Ascending aorta (tissue), 2 donors: ENCODE results near the gene UMAD1. TPM values are rescaled to one million over a fixed set of nuclear protein-coding genes. Genes with fewer than 3 reads are reported as not detected.
A peak's percentile ranks its signal among the peaks of the same experiment; 100 is the strongest.

ENCODE experiments used
- DNase-seq, 2 donors: peaks; one replicate each; pipeline ENCODE4 v3.0.0-alpha.2; 2019; ENCODE audit warnings: low spot score in 2 of 2
- H3K27ac ChIP-seq, 2 donors: fragments of 200-600 bp; sonication (generic); one replicate each; pipeline ENCODE4 v1.5.1; 2016 to 2017; ENCODE audit warnings: mild to moderate bottlenecking in 1 of 2
- H3K27me3 ChIP-seq: fragments of 200-600 bp; sonication (generic); one replicate; pipeline ENCODE4 v1.5.1; 2017
- H3K36me3 ChIP-seq, 2 donors: fragments of 200-600 bp; sonication (generic); one replicate each; pipeline ENCODE4 v1.5.1; 2016
- H3K4me1 ChIP-seq, 2 donors: fragments of 200-600 bp; sonication (generic); one replicate each; pipeline ENCODE4 v1.5.1; 2016 to 2017; ENCODE audit warnings: mild to moderate bottlenecking in 1 of 2
- H3K4me3 ChIP-seq, 2 donors: fragments of 200-600 bp; sonication (generic); one replicate each; pipeline ENCODE4 v1.5.1; 2016 to 2017; ENCODE audit warnings: mild to moderate bottlenecking in 1 of 2
- H3K9me3 ChIP-seq, 2 donors: fragments of 200-600 bp; sonication (generic); one replicate each; pipeline ENCODE4 v1.5.1; 2016
- intact Hi-C: fragments of 100-400 bp; cut with DNase I; formaldehyde crosslinking; loops from one replicate; pipeline ENCODE4 v1.15.1; 2023
- total RNA-seq: library from RNA; depleted of rRNA; stranded (reverse); fragments of >200 nt; gene quantifications from one replicate; pipeline ENCODE4 v1.1.0, GENCODE V29; 2016
- TF ChIP-seq, protein P1 (sequence below), 3 experiments: fragments of 200-600 bp in 2 of 3; fragments of 450-650 bp in 1 of 3; sonication (generic) in 2 of 3; IDR thresholded peaks; one replicate each; pipeline ENCODE4 v1.5.1; 2016 to 2019; ENCODE audit warnings: antibody characterized with exemption in 3 of 3, mild to moderate bottlenecking in 1 of 3, moderate library complexity in 1 of 3

The UMAD1 gene
- total RNA-seq, 1 donor from 2014 or later, result 17.7 TPM

DNA sequence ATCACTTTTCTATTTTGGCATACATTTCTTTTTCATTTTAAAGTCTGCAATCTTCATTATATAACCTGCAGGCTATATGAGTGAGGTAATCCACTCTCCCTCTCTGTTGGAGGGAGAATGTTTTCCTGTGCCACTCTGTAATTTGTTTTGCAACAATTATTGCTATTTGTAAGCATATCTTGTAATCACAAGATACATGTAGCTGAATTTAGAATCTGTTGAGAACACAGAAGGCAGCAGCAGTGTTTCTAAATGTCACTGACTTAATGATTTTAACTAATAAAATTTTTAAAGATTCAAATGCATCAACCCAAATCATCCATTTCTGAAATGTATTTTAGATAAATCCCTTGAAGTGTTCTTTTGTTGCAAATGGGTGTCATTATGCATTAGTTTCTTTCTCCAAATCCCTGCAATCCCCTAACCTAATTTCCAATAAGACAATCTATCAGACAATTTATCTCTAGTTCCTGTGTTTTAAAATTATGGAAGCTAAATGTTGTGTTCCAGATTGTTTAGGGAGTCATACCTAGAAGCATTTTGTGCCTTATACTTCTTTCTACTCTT is 19.8 kb upstream of the UMAD1 start:
- no peak overlapping the region for H3K27ac ChIP-seq

DNA sequence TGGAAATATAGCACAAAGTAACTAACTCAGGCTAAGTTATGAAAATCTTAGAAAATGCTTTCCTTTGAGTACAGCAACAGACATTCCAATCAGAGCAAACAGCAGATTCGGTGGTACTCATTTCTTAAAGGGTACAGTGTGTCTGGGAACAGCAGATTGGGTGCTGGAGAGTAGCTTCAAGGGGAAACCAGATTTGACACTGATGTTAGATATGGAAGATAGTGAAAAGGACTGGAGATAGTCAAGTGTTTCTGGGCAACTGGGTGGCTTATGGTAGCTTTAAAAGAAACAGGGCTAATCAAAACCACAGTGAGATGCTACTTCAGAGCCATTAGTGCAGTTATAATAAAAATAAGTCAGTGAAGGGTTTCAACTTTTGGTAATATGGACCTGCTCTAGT is 12.1 kb upstream of the UMAD1 start:
- DNase-seq, result no peak
- Histone ChIP-seq H3K4me3 (no peak overlapping the region), H3K27me3 (no peaks in the 10 kb centered on the region), H3K9me3 (no peaks in the 10 kb centered on the region), H3K27ac (no peak overlapping the region), H3K36me3 (no peaks in the 10 kb centered on the region), H3K4me1 (no peaks in the 10 kb centered on the region)
- intact Hi-C loops, result no loop called here
- TF ChIP-seq, protein P1, sequence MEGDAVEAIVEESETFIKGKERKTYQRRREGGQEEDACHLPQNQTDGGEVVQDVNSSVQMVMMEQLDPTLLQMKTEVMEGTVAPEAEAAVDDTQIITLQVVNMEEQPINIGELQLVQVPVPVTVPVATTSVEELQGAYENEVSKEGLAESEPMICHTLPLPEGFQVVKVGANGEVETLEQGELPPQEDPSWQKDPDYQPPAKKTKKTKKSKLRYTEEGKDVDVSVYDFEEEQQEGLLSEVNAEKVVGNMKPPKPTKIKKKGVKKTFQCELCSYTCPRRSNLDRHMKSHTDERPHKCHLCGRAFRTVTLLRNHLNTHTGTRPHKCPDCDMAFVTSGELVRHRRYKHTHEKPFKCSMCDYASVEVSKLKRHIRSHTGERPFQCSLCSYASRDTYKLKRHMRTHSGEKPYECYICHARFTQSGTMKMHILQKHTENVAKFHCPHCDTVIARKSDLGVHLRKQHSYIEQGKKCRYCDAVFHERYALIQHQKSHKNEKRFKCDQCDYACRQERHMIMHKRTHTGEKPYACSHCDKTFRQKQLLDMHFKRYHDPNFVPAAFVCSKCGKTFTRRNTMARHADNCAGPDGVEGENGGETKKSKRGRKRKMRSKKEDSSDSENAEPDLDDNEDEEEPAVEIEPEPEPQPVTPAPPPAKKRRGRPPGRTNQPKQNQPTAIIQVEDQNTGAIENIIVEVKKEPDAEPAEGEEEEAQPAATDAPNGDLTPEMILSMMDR (IDR thresholded peaks at IDR 0.05), result no peak

More for the DNA sequence above, 19.8 kb upstream of the UMAD1 start:
- no peaks in the 10 kb centered on the region for H3K27me3 ChIP-seq
- no peak for DNase-seq
- no peaks in the 10 kb centered on the region for H3K9me3 ChIP-seq
- H3K4me3 ChIP-seq, result no peak overlapping the region
- TF ChIP-seq, protein P1 (IDR thresholded peaks at IDR 0.05), result no peak
- intact Hi-C loops, result no loop called here
- H3K36me3 ChIP-seq, result no peaks in the 10 kb centered on the region
- no peaks in the 10 kb centered on the region for H3K4me1 ChIP-seq

DNA sequence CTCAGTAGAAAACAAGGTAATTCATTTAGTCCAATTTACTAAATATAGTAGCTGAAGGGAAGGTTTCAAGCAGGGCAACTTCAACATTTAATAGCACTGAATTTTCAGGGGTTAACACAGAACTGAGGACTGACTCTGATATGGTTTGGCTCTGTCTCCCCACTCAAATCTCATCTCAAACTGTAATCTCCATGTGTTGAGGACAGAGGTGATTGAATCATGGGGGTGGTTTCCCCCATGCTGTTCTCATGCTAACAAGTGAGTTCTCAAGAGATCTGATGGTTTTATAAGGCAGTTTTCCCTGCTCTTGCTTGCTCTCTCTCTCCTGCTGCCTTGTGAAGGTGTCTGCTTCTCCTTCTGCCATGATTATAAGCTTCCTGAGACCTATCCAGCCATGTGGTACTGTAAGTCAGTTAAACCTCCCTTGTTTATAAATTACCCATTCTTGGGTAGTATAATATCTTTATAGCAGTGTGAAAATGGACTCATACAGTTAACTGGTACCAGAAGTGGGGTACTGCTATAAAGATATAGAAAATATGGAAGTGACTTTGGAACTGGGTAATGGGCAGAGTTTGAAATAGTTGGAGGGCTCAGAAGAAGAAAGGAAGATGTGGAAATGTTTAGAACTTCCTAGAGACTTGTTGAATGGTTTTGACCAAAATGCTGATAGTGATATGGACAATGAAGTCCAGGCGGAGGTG is 9.8 kb upstream of the UMAD1 start:
- Histone ChIP-seq H3K27ac (no peak overlapping the region), H3K27me3 (no peaks in the 10 kb centered on the region), H3K4me3 (no peak overlapping the region), H3K9me3 (no peaks in the 10 kb centered on the region), H3K36me3 (no peaks in the 10 kb centered on the region), H3K4me1 (no peaks in the 10 kb centered on the region)
- no peak for DNase-seq
- TF ChIP-seq, protein P1 (IDR thresholded peaks at IDR 0.05), result no peak
- intact Hi-C loops, result no loop called here

DNA sequence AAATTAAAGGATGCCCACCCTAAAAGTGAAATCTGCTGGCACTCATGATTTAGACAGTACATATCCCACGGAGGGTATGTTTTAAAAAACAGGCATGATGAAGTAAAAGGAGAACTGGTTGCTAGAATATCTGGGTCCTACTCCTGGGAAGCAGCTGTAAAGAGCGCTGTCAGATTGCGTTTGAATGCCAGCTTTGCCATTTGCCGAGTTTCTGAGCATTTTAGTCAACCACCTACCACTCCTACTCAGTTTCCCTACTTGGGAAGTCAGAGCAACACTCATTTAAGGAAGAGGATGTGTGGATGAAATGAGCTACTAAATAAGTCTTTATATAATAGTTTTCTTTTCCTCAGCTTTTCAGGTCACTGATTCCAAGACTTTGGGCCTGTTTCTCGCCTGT is 1.1 kb upstream of the UMAD1 start:
- TF ChIP-seq, protein P1 (IDR thresholded peaks at IDR 0.05), result no peak
- intact Hi-C loops, result no loop called here
- no peak for DNase-seq
- Histone ChIP-seq H3K9me3 (no peaks in the 10 kb centered on the region), H3K27me3 (no peaks in the 10 kb centered on the region), H3K36me3 (no peaks in the 10 kb centered on the region), H3K4me3 (peak overlapping the region; percentile 77 to 84), H3K4me1 (peaks cover 0 to 9% of the 10 kb centered on the region in 2 donors), H3K27ac (peak overlapping the region; percentile 69 to 80)

DNA sequence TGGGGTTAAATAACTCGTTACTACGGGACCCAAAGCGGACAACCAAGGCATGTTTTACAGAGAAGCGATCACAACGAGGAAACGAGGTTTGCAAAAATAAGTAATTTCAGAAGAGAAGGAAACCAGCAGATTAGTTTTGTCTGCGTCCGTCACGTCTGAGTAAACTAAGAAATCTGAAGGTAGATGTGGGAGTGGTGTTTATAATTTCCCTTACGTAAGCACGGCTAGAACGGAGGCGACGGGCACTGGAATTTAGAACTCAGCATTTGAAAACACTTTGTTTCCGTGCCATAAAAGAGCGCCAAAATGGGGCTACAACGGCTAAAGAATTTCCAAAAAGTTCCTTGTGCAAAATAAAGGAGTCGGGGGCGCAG is 718 bp upstream of the UMAD1 start:
- peak overlapping the region; percentile 69 to 80 for H3K27ac ChIP-seq
- peak in 1 of 2 donors; percentile 63 for DNase-seq
- peak overlapping the region; percentile 77 to 84 for H3K4me3 ChIP-seq
- intact Hi-C loops, result loop anchor here (1.0 to 10.0 kb wide), 6 partner anchors 41 to 933 kb away; partner anchors contain the start of genes C1GALT1, GLCCI1 and ZNF12
- no peaks in the 10 kb centered on the region for H3K36me3 ChIP-seq
- H3K4me1 ChIP-seq, result peaks cover 0 to 9% of the 10 kb centered on the region in 2 donors
- no peaks in the 10 kb centered on the region for H3K27me3 ChIP-seq
- no peaks in the 10 kb centered on the region for H3K9me3 ChIP-seq
- TF ChIP-seq, protein P1 (IDR thresholded peaks at IDR 0.05), result no peak
